K562 (cell line): ENCODE results near the gene DNAJC12. TPM values are rescaled to one million over a fixed set of nuclear protein-coding genes. Genes with fewer than 3 reads are reported as not detected.

Experiments used
- ATAC-seq: fragments of 200-7000 bp; cut with Tn5 transposase; 3 replicates; pipeline ENCODE4 v1.9.1; 2020; ENCODE audit warnings: moderate library complexity
- BruUV-seq: library from RNA; stranded (reverse); fragments of 400-500 nt; replicated peaks from 2 replicates; lab custom pipeline; 2021; lab: Mats Ljungman, UMichigan
- CTCF ChIA-PET: fragments of 300-600 bp; formaldehyde crosslinking; extraction: SDS; loops from one replicate; lab custom pipeline; 2021; ENCODE audit warnings: low intra/inter-chr PET ratio; lab: Yijun Ruan, JAX
- POLR2A ChIA-PET: fragments of 300-600, 350-650 bp; sonication (Branson Sonifier 250); formaldehyde crosslinking; extraction: SDS; loops from one replicate; lab custom pipeline; 2021; ENCODE audit warnings: antibody characterized with exemption, inconsistent platforms; lab: Yijun Ruan, JAX
- DNase-seq, 4 experiments: peaks; one replicate each; pipeline versions ENCODE4 v3.0.0 to v3.0.0-alpha.2; 2011 to 2018; ENCODE audit warnings: low spot score in 3 of 4, mixed read lengths in 3 of 4; ENCODE audit errors: extremely low read depth in 1 of 4
- FAIRE-seq: peaks from 2 replicates; lab custom pipeline; 2011; peaks lifted over from hg19 to GRCh38; lab: Jason Lieb, UNC
- H2AFZ ChIP-seq: 2 replicates; pipeline ENCODE4 v1.6.0; 2011; ENCODE audit warnings: low read depth, low read length, control low read depth, inconsistent platforms
- H3K27ac ChIP-seq: fragments of 200-600 bp; 3 replicates; pipeline ENCODE4 v1.8.0; 2011; ENCODE audit warnings: low read depth, mild to moderate bottlenecking, control low read depth, inconsistent platforms, low read length, moderate library complexity, mixed read lengths; ENCODE audit errors: extremely low read depth
- H3K27me3 ChIP-seq, 2 experiments: fragments of 300-600 bp in 1 of 2; 2 replicates in 1 of 2; 3 replicates in 1 of 2; pipeline versions ENCODE4 v1.6.0 to v1.8.0; 2011; ENCODE audit warnings: inconsistent platforms in 2 of 2, low read length in 2 of 2, mild to moderate bottlenecking in 1 of 2, mixed read lengths in 1 of 2, moderate library complexity in 1 of 2; ENCODE audit not compliant: control insufficient read depth in 2 of 2, insufficient read depth in 2 of 2
- H3K36me3 ChIP-seq: fragments of 300-600 bp; 3 replicates; pipeline ENCODE4 v1.8.0; 2011; ENCODE audit warnings: mild to moderate bottlenecking, low read length, inconsistent platforms; ENCODE audit not compliant: control insufficient read depth, insufficient read depth
- H3K4me1 ChIP-seq, 2 experiments: fragments of 200-600 bp in 1 of 2; replicated peaks in 1 of 2; 2 replicates in 1 of 2; 3 replicates in 1 of 2; pipeline versions ENCODE4 v1.5.1 to v1.8.0; 2011; ENCODE audit warnings: inconsistent platforms in 2 of 2, low read length in 2 of 2, mild to moderate bottlenecking in 1 of 2, mixed read lengths in 1 of 2, moderate library complexity in 1 of 2; ENCODE audit not compliant: control insufficient read depth in 2 of 2, insufficient read depth in 2 of 2
- H3K4me2 ChIP-seq: 2 replicates; pipeline ENCODE4 v1.6.1; 2011; ENCODE audit warnings: low read length, control low read depth, inconsistent platforms, mixed read lengths; ENCODE audit not compliant: insufficient read depth
- H3K4me3 ChIP-seq: fragments of 200-600 bp; sonication (generic), shearing (Covaris generic); 2 replicates; pipeline ENCODE4 v1.5.1; 2016; ENCODE audit warnings: control low read depth, inconsistent platforms
- H3K79me2 ChIP-seq: fragments of 200-600 bp; 3 replicates; pipeline ENCODE4 v1.8.0; 2011; ENCODE audit warnings: low read length, inconsistent platforms; ENCODE audit not compliant: control insufficient read depth, insufficient read depth
- H3K9ac ChIP-seq, 2 experiments: 2 replicates each; pipeline versions ENCODE4 v1.6.0 to v1.6.1; 2011; ENCODE audit warnings: low read depth in 2 of 2, low read length in 2 of 2, control low read depth in 1 of 2, inconsistent platforms in 1 of 2, mild to moderate bottlenecking in 1 of 2, mixed read lengths in 1 of 2; ENCODE audit not compliant: insufficient read depth in 1 of 2
- H3K9me1 ChIP-seq: one replicate; pipeline ENCODE4 v1.6.0; 2011; ENCODE audit warnings: inconsistent platforms, mild to moderate bottlenecking, low read length, moderate library complexity; ENCODE audit not compliant: control insufficient read depth, insufficient read depth
- H3K9me3 ChIP-seq: replicated peaks from 2 replicates; pipeline ENCODE4 v1.5.1; 2011; ENCODE audit warnings: low read depth, low read length, inconsistent platforms; ENCODE audit not compliant: control insufficient read depth, insufficient read depth
- H4K20me1 ChIP-seq: replicated peaks from 2 replicates; pipeline ENCODE4 v1.6.1; 2011; ENCODE audit warnings: low read length, inconsistent platforms, mixed read lengths; ENCODE audit not compliant: control insufficient read depth, insufficient read depth
- BHLHE40 ChIP-seq: IDR thresholded peaks from 2 replicates; pipeline ENCODE4 v1.6.1; 2011; ENCODE audit warnings: low read length, improper control_type of control experiment
- CAMTA2 ChIP-seq: fragments of 250-450 bp; sonication (Bioruptor Pico); conservative IDR thresholded peaks from 2 replicates; pipeline ENCODE4 v1.5.1; 2022
- CREBBP ChIP-seq: IDR thresholded peaks from one replicate; pipeline ENCODE4 v1.6.1; 2012; ENCODE audit warnings: low read depth, mild to moderate bottlenecking, control low read depth, inconsistent platforms, low read length
- ELF4 ChIP-seq: fragments of 450-650 bp; formaldehyde crosslinking; IDR thresholded peaks from 2 replicates; pipeline ENCODE4 v1.4.0; 2022; ENCODE audit warnings: missing genetic modification characterization
- GABPB1 ChIP-seq: sonication (generic); formaldehyde crosslinking; IDR thresholded peaks from 2 replicates; pipeline ENCODE4 v1.8.0; 2022; ENCODE audit warnings: mild to moderate bottlenecking, missing genetic modification reagents
- IFI16 ChIP-seq: fragments of 250-450 bp; sonication (Bioruptor Pico); IDR thresholded peaks from 2 replicates; pipeline ENCODE4 v2.1.2; 2022; ENCODE audit warnings: mild to moderate bottlenecking, inconsistent platforms
- LCOR ChIP-seq: sonication (generic); formaldehyde crosslinking; IDR thresholded peaks from 2 replicates; pipeline ENCODE4 v1.8.0; 2022; ENCODE audit warnings: mild to moderate bottlenecking, missing genetic modification reagents
- MECOM ChIP-seq: fragments of 250-450 bp; sonication (Bioruptor Pico); IDR thresholded peaks from 2 replicates; pipeline ENCODE4 v1.8.0; 2022; ENCODE audit warnings: inconsistent platforms
- SIN3A ChIP-seq, 2 experiments: fragments of 150-350 bp in 1 of 2; IDR thresholded peaks; 2 replicates each; pipeline ENCODE4 v1.6.1; 2011 to 2016; ENCODE audit warnings: borderline replicate concordance in 2 of 2, low read depth in 2 of 2, low read length in 2 of 2, mild to moderate bottlenecking in 2 of 2, moderate library complexity in 2 of 2; ENCODE audit not compliant: control insufficient read depth in 1 of 2
- U2AF1 ChIP-seq: fragments of 200-400 bp; formaldehyde crosslinking; optimal IDR thresholded peaks from 2 replicates; pipeline ENCODE3; 2017; ENCODE audit warnings: mild to moderate bottlenecking, low read depth, low read length, moderate library complexity
- USF1 ChIP-seq: sonication (generic); formaldehyde crosslinking; IDR thresholded peaks from 2 replicates; pipeline ENCODE4 v1.9.0; 2022; ENCODE audit warnings: mild to moderate bottlenecking, missing genetic modification reagents
- ZNF518B ChIP-seq: fragments of 250-450 bp; sonication (Bioruptor Pico); IDR thresholded peaks from 2 replicates; pipeline ENCODE4 v1.5.0; 2021; ENCODE audit warnings: mild to moderate bottlenecking, moderate library complexity
- WGBS: fragments of 100-300 bp; shearing (Covaris generic); methylation state at CpG from one replicate; pipeline ENCODE4 v1.1.6; 2016; ENCODE audit warnings: low coverage, mixed read lengths; ENCODE audit not compliant: insufficient coverage; ENCODE audit errors: missing lambda C conversion rate; 5-methylcytosine and 5-hydroxymethylcytosine counted together
- in situ Hi-C: fragments of 300-500 bp; cut with MboI; formaldehyde crosslinking; loops from 4 replicates; pipeline ENCODE4 v1.15.0; 2018; ENCODE audit warnings: inconsistent platforms, mixed read lengths
- intact Hi-C: fragments of 100-400 bp; cut with micrococcal nuclease; formaldehyde crosslinking; loops from 2 replicates; pipeline ENCODE4 v1.14.2; 2022
- polyA plus RNA-seq, 8 experiments: library from polyadenylated mRNA; depleted of rRNA in 4 of 8; stranded (reverse) in 5 of 8; unstranded in 3 of 8; fragments of >200 nt; fragmentation: Nextera tagmentation in 2 of 8; fragmentation: Illumina TruSeq in 1 of 8; extraction: Ambion mirVana in 2 of 8; extraction: Trizol in 1 of 8; gene quantifications; 2 replicates each; pipeline versions ENCODE4 v1.2.1 to v1.2.3, GENCODE V29; 2011 to 2014; ENCODE audit warnings: inconsistent platforms in 1 of 8, missing spikeins in 1 of 8
- total RNA-seq, 7 experiments: library from RNA; depleted of rRNA in 6 of 7; stranded (reverse); fragments of >200 nt in 6 of 7; fragmentation: Illumina TruSeq in 2 of 7; extraction: Trizol in 2 of 7; gene quantifications; 2 replicates each; pipeline versions ENCODE4 v1.2.1 to v1.2.3, GENCODE V29; 2011 to 2021; ENCODE audit warnings: low replicate concordance in 1 of 7

The DNAJC12 gene
- total and polyA plus RNA-seq, 9 of the 15 experiments (the other 6 are each of a cell fraction or from before 2014, with no cell fraction given): 7.4 to 95.9 (median 68.5) TPM

DNA sequence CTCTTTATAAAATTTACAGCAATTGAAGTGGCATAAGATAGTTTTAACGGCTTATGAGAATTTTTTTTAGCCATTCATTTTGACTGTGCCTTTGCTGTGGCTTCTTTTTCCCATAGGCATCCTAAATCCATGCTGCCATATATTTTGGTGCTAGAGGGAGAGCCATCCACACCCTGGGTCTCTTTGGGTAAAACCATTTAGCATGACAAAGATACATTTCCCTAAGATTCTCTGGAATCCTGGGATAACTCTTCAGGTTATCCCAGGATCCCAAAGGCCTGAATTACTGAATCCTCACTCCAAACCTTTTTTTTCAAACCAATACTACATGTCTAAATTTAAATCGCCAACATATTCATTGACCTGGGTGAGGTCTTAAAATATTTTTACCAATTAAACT is 28.9 kb downstream of the DNAJC12 start (continued):
- no peak for TF ChIP-seq LCOR (CRISPR knock-in tag)
- no peak for TF ChIP-seq MECOM (CRISPR knock-in tag)
- no peak for TF ChIP-seq USF1

GRCh38 chr10:67808704-67809103 is 29.3 kb downstream of the DNAJC12 start:
- BruUV-seq: no TSS peak
- no peak overlapping the region for H3K4me2 ChIP-seq
- DNase-seq (no peak), ATAC-seq (no peak), FAIRE-seq (no peak)
- no peaks in the 10 kb centered on the region for H3K79me2 ChIP-seq
- in situ Hi-C loops: no loop called here
- intact Hi-C loops: no loop called here
- H3K9ac ChIP-seq: no peak overlapping the region
- no peak for TF ChIP-seq SIN3A (IDR thresholded peaks at IDR 0.05; ENCODE audit: borderline replicate concordance in 2 of 2, control insufficient read depth in 1 of 2, low read depth in 2 of 2, low read length in 2 of 2)
- no peak for TF ChIP-seq BHLHE40
- no peak for TF ChIP-seq ELF4 (CRISPR knock-in tag)
- no peak for TF ChIP-seq U2AF1
- TF ChIP-seq CREBBP: no peak
- no peak for TF ChIP-seq IFI16 (CRISPR knock-in tag)
- no peak for TF ChIP-seq ZNF518B
- no peak for TF ChIP-seq CAMTA2 (CRISPR knock-in tag)
- TF ChIP-seq GABPB1 (CRISPR knock-in tag): no peak
- ChIA-PET POLR2A (no interaction called here), CTCF (no interaction called here)
- H4K20me1 ChIP-seq: no peaks in the 10 kb centered on the region
- peaks cover 9% of the 10 kb centered on the region; the same call in 2 of the 3 replicates for H3K36me3 ChIP-seq
- no peaks in the 10 kb centered on the region for H3K9me1 ChIP-seq
- WGBS: 10% methylated on average over 1 of the region's 1 CpG
- no peak overlapping the region for H3K4me3 ChIP-seq
- H3K9me3 ChIP-seq: no peaks in the 10 kb centered on the region
- H3K4me1 ChIP-seq: no peaks in the 10 kb centered on the region
- H2AFZ ChIP-seq: no peak overlapping the region
- H3K27ac ChIP-seq: no peak overlapping the region
- H3K27me3 ChIP-seq: no peaks in the 10 kb centered on the region
